Smooth muscle cell (in vitro differentiated cells): ENCODE data around the gene ERVMER34-1. TPM values are rescaled to one million over a fixed set of nuclear protein-coding genes. Genes with fewer than 3 reads are reported as not detected.

Source experiments
- DNase-seq: peaks from one replicate; lab custom pipeline; 2025; ENCODE audit not compliant: unreplicated experiment; lab: John Stamatoyannopoulos, UW
- H2AFZ ChIP-seq: fragments of 200-600 bp; sonication (generic); 2 replicates; pipeline ENCODE4 v1.6.0; 2016; ENCODE audit warnings: antibody characterized with exemption, low read depth, mild to moderate bottlenecking
- H3F3A ChIP-seq: fragments of 200-600 bp; sonication (generic); 2 replicates; pipeline ENCODE4 v1.6.0; 2017; ENCODE audit warnings: antibody characterized with exemption, low read depth
- H3K27ac ChIP-seq: fragments of 200-600 bp; sonication (generic); 2 replicates; pipeline ENCODE4 v1.5.1; 2016; ENCODE audit warnings: low read depth, mild to moderate bottlenecking
- H3K27me3 ChIP-seq: fragments of 200-600 bp; sonication (generic); 2 replicates; pipeline ENCODE4 v1.6.1; 2016; ENCODE audit warnings: low read depth, mild to moderate bottlenecking
- H3K36me3 ChIP-seq: fragments of 200-600 bp; sonication (generic); 2 replicates; pipeline ENCODE4 v1.5.1; 2016; ENCODE audit warnings: low read depth
- H3K4me1 ChIP-seq: fragments of 200-600 bp; sonication (generic); 2 replicates; pipeline ENCODE4 v1.5.1; 2016; ENCODE audit warnings: low read depth
- H3K4me2 ChIP-seq: fragments of 200-600 bp; sonication (generic); 2 replicates; pipeline ENCODE4 v1.6.0; 2016; ENCODE audit warnings: mild to moderate bottlenecking
- H3K4me3 ChIP-seq: fragments of 200-600 bp; sonication (generic); 2 replicates; pipeline ENCODE4 v1.5.1; 2016; ENCODE audit warnings: mild to moderate bottlenecking
- H3K79me2 ChIP-seq: fragments of 200-600 bp; sonication (generic); 2 replicates; pipeline ENCODE4 v1.6.0; 2016; ENCODE audit warnings: low read depth, mild to moderate bottlenecking
- H3K9ac ChIP-seq: fragments of 200-600 bp; sonication (generic); 2 replicates; pipeline ENCODE4 v1.6.0; 2016; ENCODE audit warnings: low read depth
- H3K9me3 ChIP-seq: fragments of 200-600 bp; sonication (generic); replicated peaks from 2 replicates; pipeline ENCODE4 v1.5.1; 2016; ENCODE audit warnings: low read depth
- H4K20me1 ChIP-seq: fragments of 200-600 bp; sonication (generic); 2 replicates; pipeline ENCODE4 v1.6.0; 2016; ENCODE audit warnings: low read depth
- WGBS: methylation state at CpG from one replicate; pipeline ENCODE4 v1.1.7; 2016; ENCODE audit warnings: low lambda C conversion rate; 5-methylcytosine and 5-hydroxymethylcytosine counted together
- polyA plus RNA-seq: library from polyadenylated mRNA; unstranded; fragments of >200 nt; fragmentation: Nextera tagmentation; extraction: Ambion mirVana; gene quantifications from 2 replicates; pipeline ENCODE4 v1.2.1, GENCODE V29; 2016
- total RNA-seq: library from RNA; depleted of rRNA; stranded (reverse); fragments of >200 nt; gene quantifications from 2 replicates; pipeline ENCODE4 v1.2.3, GENCODE V29; 2014
- TF ChIP-seq, protein P1 (sequence below): fragments of 200-600 bp; sonication (generic); IDR thresholded peaks from 2 replicates; pipeline ENCODE4 v1.5.1; 2017; ENCODE audit warnings: borderline replicate concordance, mild to moderate bottlenecking, antibody characterized with exemption; ENCODE audit not compliant: insufficient read depth, poor library complexity, severe bottlenecking

Gene ERVMER34-1
- total and polyA plus RNA-seq, 2 experiments from 2014 or later = 0.71 to 4.1 TPM

DNA sequence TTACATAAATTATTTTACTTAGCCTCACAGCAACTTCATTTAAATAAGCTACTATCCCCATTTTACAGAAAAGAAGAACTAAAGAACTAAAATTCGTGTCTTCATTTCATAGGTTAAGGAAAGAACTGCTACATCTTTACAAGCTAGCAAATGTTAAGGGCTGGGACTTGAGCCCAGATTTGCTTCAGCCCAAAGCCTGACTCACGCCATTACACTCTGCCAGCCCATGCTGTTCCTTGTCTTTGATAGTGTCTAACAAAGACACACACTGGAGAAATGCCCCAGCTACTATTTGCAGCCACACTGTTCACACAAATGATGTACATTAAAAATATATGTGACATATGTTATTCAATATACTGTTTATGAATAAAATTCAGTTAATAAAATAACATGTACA lies 29.0 kb upstream of the ERVMER34-1 start:
- no peaks in the 10 kb centered on the region for H3K27me3 ChIP-seq
- TF ChIP-seq, protein P1, sequence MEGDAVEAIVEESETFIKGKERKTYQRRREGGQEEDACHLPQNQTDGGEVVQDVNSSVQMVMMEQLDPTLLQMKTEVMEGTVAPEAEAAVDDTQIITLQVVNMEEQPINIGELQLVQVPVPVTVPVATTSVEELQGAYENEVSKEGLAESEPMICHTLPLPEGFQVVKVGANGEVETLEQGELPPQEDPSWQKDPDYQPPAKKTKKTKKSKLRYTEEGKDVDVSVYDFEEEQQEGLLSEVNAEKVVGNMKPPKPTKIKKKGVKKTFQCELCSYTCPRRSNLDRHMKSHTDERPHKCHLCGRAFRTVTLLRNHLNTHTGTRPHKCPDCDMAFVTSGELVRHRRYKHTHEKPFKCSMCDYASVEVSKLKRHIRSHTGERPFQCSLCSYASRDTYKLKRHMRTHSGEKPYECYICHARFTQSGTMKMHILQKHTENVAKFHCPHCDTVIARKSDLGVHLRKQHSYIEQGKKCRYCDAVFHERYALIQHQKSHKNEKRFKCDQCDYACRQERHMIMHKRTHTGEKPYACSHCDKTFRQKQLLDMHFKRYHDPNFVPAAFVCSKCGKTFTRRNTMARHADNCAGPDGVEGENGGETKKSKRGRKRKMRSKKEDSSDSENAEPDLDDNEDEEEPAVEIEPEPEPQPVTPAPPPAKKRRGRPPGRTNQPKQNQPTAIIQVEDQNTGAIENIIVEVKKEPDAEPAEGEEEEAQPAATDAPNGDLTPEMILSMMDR = no peak
- H2AFZ ChIP-seq = no peak overlapping the region
- no peak overlapping the region for H3K4me2 ChIP-seq
- no peak overlapping the region for H3K27ac ChIP-seq
- H3K4me1 ChIP-seq = no peaks in the 10 kb centered on the region
- no peaks in the 10 kb centered on the region for H3K79me2 ChIP-seq
- WGBS = 75% methylated on average over 2 of the region's 2 CpGs
- H3F3A ChIP-seq = no peaks in the 10 kb centered on the region
- H4K20me1 ChIP-seq = no peaks in the 10 kb centered on the region
- no peak overlapping the region for H3K9ac ChIP-seq
- no peak for DNase-seq
- H3K36me3 ChIP-seq = no peaks in the 10 kb centered on the region
- H3K4me3 ChIP-seq = no peak overlapping the region
- no peaks in the 10 kb centered on the region for H3K9me3 ChIP-seq

DNA sequence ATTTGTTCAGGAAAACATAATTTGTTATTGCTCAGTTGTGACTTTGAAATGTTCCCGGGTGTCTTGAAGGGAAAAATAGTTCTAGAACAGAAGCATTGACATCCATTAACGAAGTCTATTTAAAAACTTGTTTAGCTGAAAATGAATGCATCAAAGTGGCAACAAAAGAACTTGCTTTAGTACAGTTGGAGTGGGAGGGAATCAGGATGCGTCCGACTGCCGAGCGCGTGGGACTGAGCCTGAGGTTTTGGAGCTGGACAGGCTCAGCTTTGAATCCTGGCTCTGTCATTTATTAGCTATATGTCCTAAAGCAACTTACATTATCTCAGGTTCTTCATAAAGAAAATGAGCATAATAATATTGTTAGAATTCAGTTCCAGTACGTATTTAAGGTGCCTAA lies 9.0 kb upstream of the ERVMER34-1 start:
- Histone ChIP-seq H3K36me3 (no peaks in the 10 kb centered on the region), H3K4me1 (no peaks in the 10 kb centered on the region), H3K79me2 (no peaks in the 10 kb centered on the region), H4K20me1 (no peaks in the 10 kb centered on the region), H3K4me2 (no peak overlapping the region), H3K4me3 (no peak overlapping the region), H3K27ac (no peak overlapping the region), H3F3A (no peaks in the 10 kb centered on the region), H3K27me3 (no peaks in the 10 kb centered on the region), H3K9me3 (no peaks in the 10 kb centered on the region), H3K9ac (no peak overlapping the region), H2AFZ (no peak overlapping the region)
- DNase-seq = no peak
- TF ChIP-seq, protein P1 = no peak
- WGBS = 75% methylated on average over 8 of the region's 8 CpGs

DNA sequence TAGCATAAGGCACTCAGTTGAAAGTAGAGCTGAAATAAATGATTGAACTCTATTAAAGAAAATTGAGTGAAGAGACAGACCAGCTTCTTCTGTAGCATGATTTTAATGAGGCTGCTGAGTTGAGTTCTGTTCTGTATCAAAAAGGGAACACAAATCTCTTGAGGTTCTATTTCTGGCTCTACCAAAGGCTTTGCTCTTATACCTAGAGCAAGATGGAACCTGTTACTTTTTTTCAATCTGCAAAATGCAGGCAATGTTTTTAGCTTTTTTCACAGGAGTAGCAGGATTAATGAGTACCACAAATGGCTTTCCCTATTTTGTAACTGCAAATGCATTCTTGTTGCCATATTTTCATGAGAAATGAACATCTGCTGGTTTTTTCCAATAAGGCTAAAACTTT lies 4.2 kb upstream of the ERVMER34-1 start:
- Histone ChIP-seq H4K20me1 (no peaks in the 10 kb centered on the region), H3K79me2 (no peaks in the 10 kb centered on the region), H3K36me3 (no peaks in the 10 kb centered on the region), H2AFZ (no peak overlapping the region), H3K4me3 (no peak overlapping the region), H3K9ac (no peak overlapping the region), H3K27ac (no peak overlapping the region), H3F3A (no peaks in the 10 kb centered on the region), H3K4me1 (no peaks in the 10 kb centered on the region), H3K27me3 (no peaks in the 10 kb centered on the region), H3K4me2 (no peak overlapping the region), H3K9me3 (no peaks in the 10 kb centered on the region)
- TF ChIP-seq, protein P1 = no peak
- no peak for DNase-seq

DNA sequence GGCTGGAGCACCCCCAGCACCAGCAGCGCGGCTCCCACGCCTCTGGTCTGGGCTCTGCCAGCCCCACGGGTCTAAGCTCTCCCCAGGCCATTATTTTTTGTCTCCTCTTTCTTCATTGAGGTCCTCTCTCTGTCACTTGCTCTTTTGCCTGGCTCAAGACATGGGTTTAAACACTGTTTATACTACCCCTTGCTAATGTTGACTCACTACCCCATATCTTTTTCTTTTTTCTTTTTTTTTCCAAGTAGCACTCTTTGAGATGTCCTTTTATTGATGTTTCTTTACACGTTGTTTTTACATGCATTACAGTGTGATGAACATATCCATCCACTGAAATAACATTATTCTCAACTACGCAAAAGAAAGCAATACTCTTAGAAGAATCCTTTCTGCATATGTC lies 1.7 kb upstream of the ERVMER34-1 start:
- H3K4me2 ChIP-seq = no peak overlapping the region

More for the DNA sequence above, 1.7 kb upstream of the ERVMER34-1 start:
- no peaks in the 10 kb centered on the region for H3K79me2 ChIP-seq
- no peaks in the 10 kb centered on the region for H3K9me3 ChIP-seq
- no peaks in the 10 kb centered on the region for H3K27me3 ChIP-seq
- H3K9ac ChIP-seq = no peak overlapping the region
- no peaks in the 10 kb centered on the region for H3K4me1 ChIP-seq
- H3K36me3 ChIP-seq = no peaks in the 10 kb centered on the region
- TF ChIP-seq, protein P1 = no peak
- no peak overlapping the region for H2AFZ ChIP-seq
- H3K27ac ChIP-seq = no peak overlapping the region
- H3F3A ChIP-seq = no peaks in the 10 kb centered on the region
- DNase-seq = no peak
- H3K4me3 ChIP-seq = no peak overlapping the region
- no peaks in the 10 kb centered on the region for H4K20me1 ChIP-seq
- WGBS = 72% methylated on average over 6 of the region's 6 CpGs
